ENCODE data around the gene C5. TPM values are rescaled to one million over a fixed set of nuclear protein-coding genes. Genes with fewer than 3 reads are reported as not detected.

The C5 gene
- polyA plus RNA-seq, 3 donors = 14.0 to 17.5 (median 14.7) TPM

- DNase-seq (ENCODE audit: low read depth in 3 of 3, low spot score in 2 of 3) = no peak
Observed at GRCh38 chr9:120928015-120928482, 122.0 kb downstream of the C5 start.

- no peak for DNase-seq (ENCODE audit: low read depth in 3 of 3, low spot score in 2 of 3)
Observed at GRCh38 chr9:120927269-120928014, 122.6 kb downstream of the C5 start.

- no peak for DNase-seq (ENCODE audit: low read depth in 3 of 3, low spot score in 2 of 3)
Observed at GRCh38 chr9:120926397-120926928, 123.6 kb downstream of the C5 start, which contains the start of gene TRAF1. TRAF1 (minus strand) TSS chr9:120926796; CDS start chr9:120926075, 721 bp downstream.

GRCh38 chr9:120925535-120926396 is 124.3 kb downstream of the C5 start:
- no peak for DNase-seq (ENCODE audit: low read depth in 3 of 3, low spot score in 2 of 3)

GRCh38 chr9:120924698-120925534 is 125.2 kb downstream of the C5 start:
- DNase-seq (ENCODE audit: low read depth in 3 of 3, low spot score in 2 of 3) = no peak

GRCh38 chr9:120923620-120924328 is 126.3 kb downstream of the C5 start:
- no peak for DNase-seq (ENCODE audit: low read depth in 3 of 3, low spot score in 2 of 3)

GRCh38 chr9:120922404-120923195 is 127.5 kb downstream of the C5 start:
- no peak for DNase-seq (ENCODE audit: low read depth in 3 of 3, low spot score in 2 of 3)

GRCh38 chr9:120921661-120922181 is 128.4 kb downstream of the C5 start:
- DNase-seq (ENCODE audit: low read depth in 3 of 3, low spot score in 2 of 3) = no peak

GRCh38 chr9:120920806-120921178 is 129.3 kb downstream of the C5 start:
- no peak for DNase-seq (ENCODE audit: low read depth in 3 of 3, low spot score in 2 of 3)

- DNase-seq (ENCODE audit: low read depth in 3 of 3, low spot score in 2 of 3) = no peak
Observed at GRCh38 chr9:120919843-120920805, 130.0 kb downstream of the C5 start.

GRCh38 chr9:120918931-120919842 is 130.9 kb downstream of the C5 start:
- DNase-seq (ENCODE audit: low read depth in 3 of 3, low spot score in 2 of 3) = no peak

GRCh38 chr9:120917929-120918762 is 131.9 kb downstream of the C5 start:
- no peak for DNase-seq (ENCODE audit: low read depth in 3 of 3, low spot score in 2 of 3)

GRCh38 chr9:120916991-120917880 is 132.8 kb downstream of the C5 start:
- DNase-seq (ENCODE audit: low read depth in 3 of 3, low spot score in 2 of 3) = no peak

- no peak for DNase-seq (ENCODE audit: low read depth in 3 of 3, low spot score in 2 of 3)
Observed at GRCh38 chr9:120916588-120916987, 133.5 kb downstream of the C5 start.

Measured in right renal cortex interstitium (tissue), 3 donors.